GM19239 (cell line): ENCODE data around the gene ITGB5.
A peak's percentile ranks its signal among the peaks of the same experiment; 100 is the strongest.

ENCODE experiments used
- DNase-seq: peaks from one replicate; pipeline ENCODE4 v3.0.0; 2011; ENCODE audit warnings: low spot score; ENCODE audit not compliant: insufficient read length
- FAIRE-seq: peaks from 2 replicates; lab custom pipeline; 2011; peaks lifted over from hg19 to GRCh38; lab: Jason Lieb, UNC

ITGB5 gene

GRCh38 chr3:124887177-124887931 is at the start of gene ITGB5:
Gene ITGB5, minus strand, starts transcription at chr3:124887365. Its CDS starts 365 bp downstream, at chr3:124887000.
- DNase-seq (peak; percentile 48), FAIRE-seq (no peak)

GRCh38 chr3:124935794-124936542 is 48.8 kb upstream of the ITGB5 start:
- no peak for FAIRE-seq
- DNase-seq, result no peak

- FAIRE-seq, result peak; percentile 67
- no peak for DNase-seq
Measured at GRCh38 chr3:124935264-124935663, 48.1 kb upstream of the ITGB5 start.

- peak; percentile 60 for FAIRE-seq
- no peak for DNase-seq
Measured at GRCh38 chr3:124934577-124934976, 47.4 kb upstream of the ITGB5 start, which contains the start of gene MUC13. Gene MUC13, minus strand, starts transcription at chr3:124934751. Its CDS starts 39 bp downstream, at chr3:124934712.

- DNase-seq, result no peak
- peak; percentile 88 for FAIRE-seq
Measured at GRCh38 chr3:124928333-124929202, 41.4 kb upstream of the ITGB5 start.

GRCh38 chr3:124927574-124928045 is 40.4 kb upstream of the ITGB5 start:
- FAIRE-seq (peak; percentile 95), DNase-seq (peak; percentile 29)

- no peak for DNase-seq
Measured at GRCh38 chr3:124926426-124927101, 39.4 kb upstream of the ITGB5 start.

GRCh38 chr3:124924741-124925140 is 37.6 kb upstream of the ITGB5 start:
- FAIRE-seq (no peak), DNase-seq (no peak)

More at GRCh38 chr3:124926426-124927101, 39.4 kb upstream of the ITGB5 start:
- FAIRE-seq, result peak; percentile 49

- DNase-seq (no peak), FAIRE-seq (no peak)
Measured at GRCh38 chr3:124923833-124924232, 36.7 kb upstream of the ITGB5 start.

- FAIRE-seq (no peak), DNase-seq (no peak)
Measured at GRCh38 chr3:124920718-124921117, 33.6 kb upstream of the ITGB5 start.

GRCh38 chr3:124919756-124920155 is 32.6 kb upstream of the ITGB5 start:
- DNase-seq (no peak), FAIRE-seq (no peak)

- no peak for FAIRE-seq
- no peak for DNase-seq
Measured at GRCh38 chr3:124918524-124918923, 31.4 kb upstream of the ITGB5 start.

GRCh38 chr3:124916837-124917409 is 29.8 kb upstream of the ITGB5 start:
- no peak for DNase-seq
- no peak for FAIRE-seq

GRCh38 chr3:124915254-124915653 is 28.1 kb upstream of the ITGB5 start:
- DNase-seq (no peak), FAIRE-seq (no peak)

GRCh38 chr3:124907957-124908356 is 20.8 kb upstream of the ITGB5 start:
- no peak for DNase-seq
- FAIRE-seq, result no peak

- DNase-seq (no peak), FAIRE-seq (no peak)
Measured at GRCh38 chr3:124904835-124905492, 17.8 kb upstream of the ITGB5 start.

- DNase-seq, result no peak
- no peak for FAIRE-seq
Measured at GRCh38 chr3:124903896-124904834, 17.0 kb upstream of the ITGB5 start.
